Middle frontal gyrus (tissue), 1 donor: ENCODE data around the gene DUSP28.
"Not testable (repeated sequence)": the region's sequence is repeated elsewhere in the genome, so short reads cannot be mapped to it uniquely, and the experiment has no call there.

Experiments
- DNase-seq: peaks from one replicate; pipeline ENCODE4 v3.0.0-alpha.2; 2015; ENCODE audit warnings: low spot score; ENCODE audit errors: extremely low spot score

DUSP28 gene

DNA sequence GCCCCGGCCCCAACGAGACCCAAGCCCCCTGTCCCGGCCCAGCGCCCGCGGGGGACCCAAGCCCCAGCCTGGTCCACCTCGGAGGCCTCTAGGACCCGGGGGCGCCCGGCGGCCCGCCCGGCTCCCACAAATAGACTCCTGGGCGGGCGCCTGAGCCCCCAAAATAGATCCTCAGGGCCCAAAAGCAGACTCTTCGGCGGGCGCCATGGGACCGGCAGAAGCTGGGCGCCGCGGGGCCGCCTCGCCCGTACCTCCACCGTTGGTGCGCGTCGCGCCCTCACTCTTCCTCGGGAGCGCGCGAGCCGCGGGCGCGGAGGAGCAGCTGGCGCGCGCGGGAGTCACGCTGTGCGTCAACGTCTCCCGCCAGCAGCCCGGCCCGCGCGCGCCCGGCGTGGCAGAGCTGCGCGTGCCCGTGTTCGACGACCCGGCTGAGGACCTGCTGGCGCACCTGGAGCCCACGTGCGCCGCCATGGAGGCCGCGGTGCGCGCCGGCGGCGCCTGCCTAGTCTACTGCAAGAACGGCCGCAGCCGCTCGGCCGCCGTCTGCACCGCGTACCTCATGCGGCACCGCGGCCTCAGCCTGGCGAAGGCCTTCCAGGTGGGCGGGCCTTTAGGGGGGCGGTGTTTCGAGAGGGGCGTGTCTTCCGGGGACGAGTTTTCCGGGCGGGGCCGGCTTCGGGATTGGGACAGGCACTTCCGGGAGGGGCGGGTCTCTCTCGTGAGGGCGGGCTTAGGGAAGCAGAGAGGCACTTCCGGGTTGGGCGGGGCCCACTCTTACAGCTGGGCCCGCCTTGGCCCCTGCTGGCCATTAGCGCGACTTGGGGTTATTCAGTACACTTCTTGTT is 545 bp downstream of the DUSP28 start:
- peak; percentile 97 for DNase-seq

DNA sequence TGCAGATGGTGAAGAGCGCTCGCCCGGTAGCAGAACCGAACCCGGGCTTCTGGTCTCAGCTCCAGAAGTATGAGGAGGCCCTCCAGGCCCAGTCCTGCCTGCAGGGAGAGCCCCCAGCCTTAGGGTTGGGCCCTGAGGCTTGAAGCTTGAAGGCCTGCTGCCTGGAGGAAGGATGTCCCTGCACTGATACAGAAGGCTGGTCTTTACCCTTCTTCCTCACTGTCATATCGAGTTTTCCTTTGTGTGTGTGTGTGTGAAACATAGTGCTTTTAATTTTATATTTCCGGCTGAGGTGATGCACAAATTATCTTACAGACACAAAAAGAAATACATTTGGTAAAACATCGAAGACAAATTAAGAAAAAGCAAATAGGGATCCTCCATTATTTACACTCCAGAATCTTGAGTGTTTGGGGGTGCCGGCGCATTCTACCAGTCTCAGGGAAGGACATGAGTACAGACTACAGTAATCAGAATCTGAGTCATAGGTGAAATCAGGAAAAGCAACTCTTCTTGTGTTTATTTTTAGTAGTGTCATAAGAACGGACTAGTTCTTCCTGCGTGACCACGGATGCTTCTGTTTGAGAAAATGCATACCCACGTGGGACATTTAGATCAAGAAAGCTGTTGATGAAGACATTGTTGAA is 1.3 kb downstream of the DUSP28 start:
- no peak for DNase-seq

DNA sequence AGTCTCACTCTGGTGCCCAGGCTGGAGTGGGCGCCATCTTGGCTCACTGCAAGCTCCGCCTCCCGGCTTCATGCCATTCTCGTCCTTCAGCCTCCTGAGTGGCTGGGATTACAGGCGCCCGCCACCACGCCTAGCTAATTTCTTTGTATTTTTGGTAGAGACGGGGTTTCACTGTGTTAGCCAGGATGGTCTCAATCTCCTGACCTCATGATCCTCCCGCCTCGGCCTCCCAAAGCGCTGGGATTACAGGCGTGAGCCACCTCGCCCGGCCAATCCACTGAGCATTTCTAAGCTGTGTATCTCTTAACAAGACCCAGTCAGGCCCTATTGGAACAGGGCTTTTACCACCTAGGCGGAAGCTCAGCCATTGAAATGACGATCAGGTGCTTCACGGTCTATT is 3.1 kb downstream of the DUSP28 start:
- DNase-seq = not testable (repeated sequence)

- no peak for DNase-seq
Observed at GRCh38 chr2:240563951-240564560, 3.9 kb downstream of the DUSP28 start.

GRCh38 chr2:240564561-240565332 is 4.6 kb downstream of the DUSP28 start:
- DNase-seq = no peak

- DNase-seq = no peak
Observed at GRCh38 chr2:240565333-240566202, 5.4 kb downstream of the DUSP28 start.

DNA sequence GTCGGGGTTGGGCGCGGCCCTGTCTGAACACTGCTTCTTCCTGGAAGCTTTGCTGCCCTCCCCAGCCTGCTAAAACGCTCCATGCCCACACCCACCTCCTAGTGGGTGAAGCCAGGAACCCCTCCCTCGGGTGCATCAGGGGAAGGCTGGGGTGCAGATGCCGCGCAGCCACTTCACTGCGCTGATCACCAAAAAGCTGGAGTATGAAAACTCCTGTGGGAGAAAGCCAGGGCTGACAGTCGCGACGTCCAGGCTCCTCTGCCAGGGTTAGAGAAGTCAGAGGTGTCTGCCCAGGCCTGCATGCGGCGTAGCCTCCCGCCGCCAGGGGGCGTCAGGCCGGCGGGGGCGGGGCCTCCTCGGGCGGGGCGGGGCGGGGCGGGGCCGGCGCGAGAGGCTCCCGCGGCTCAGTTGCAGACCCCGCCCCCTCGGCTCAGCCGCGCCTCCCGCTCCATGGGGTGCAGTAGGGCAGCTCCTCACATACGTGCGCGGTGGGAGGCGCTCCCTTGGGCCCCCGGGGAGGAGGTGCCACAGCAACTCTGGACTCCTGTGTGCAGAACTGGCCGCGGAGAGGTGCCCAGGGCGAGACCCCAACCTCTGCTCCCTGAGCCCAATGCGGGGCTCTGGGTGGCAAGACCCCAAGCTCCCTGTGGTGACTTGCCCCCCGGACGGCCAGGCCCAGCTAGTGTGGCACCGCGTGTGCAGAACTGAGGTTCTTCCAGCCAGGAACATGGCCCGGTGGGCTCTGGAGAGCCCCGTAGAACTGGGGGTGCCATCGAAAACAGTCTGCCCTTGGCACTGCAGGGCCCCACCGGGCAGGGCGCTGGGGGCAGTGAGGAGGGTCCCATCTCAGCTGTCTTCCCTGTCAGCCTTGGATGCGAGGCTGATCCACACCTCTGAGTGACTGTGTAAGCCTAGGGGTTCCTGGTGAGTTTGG is 6.3 kb downstream of the DUSP28 start:
- peak; percentile 73 for DNase-seq

DNA sequence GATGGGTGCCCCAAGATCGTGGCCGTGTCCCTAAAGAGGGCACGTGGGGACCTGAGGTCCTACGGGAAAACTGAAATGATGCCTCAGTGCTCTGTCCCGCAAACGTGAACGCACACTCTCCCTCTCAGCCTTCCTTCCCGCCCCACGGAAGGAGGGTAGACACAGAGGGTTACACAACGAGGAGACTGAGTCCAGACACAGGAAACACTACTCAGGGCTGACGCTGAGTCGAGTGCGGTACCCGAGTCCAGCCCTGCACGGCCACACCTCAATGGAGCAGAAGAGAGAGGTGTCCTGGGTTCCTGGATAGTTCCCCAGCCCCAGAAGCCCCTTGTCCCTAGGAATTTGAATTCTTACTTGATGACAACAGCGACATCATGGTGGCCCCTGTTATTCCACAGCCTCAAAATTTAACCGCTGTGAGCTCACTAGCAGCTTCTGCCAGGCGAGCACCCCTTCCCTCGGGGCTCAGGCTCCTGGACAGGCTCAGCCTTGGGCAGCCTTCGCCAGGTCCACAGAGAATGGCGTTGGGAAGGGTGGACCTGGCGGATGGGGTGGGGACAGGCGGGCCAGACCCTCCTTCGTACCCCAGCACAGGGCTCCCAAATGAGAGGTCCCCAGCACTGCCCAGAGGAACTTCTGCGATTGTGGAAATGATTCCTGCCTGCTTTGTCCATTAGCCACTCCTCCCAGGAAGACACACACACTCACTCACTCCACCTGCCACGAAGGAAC is 7.1 kb downstream of the DUSP28 start:
- DNase-seq = no peak

DNA sequence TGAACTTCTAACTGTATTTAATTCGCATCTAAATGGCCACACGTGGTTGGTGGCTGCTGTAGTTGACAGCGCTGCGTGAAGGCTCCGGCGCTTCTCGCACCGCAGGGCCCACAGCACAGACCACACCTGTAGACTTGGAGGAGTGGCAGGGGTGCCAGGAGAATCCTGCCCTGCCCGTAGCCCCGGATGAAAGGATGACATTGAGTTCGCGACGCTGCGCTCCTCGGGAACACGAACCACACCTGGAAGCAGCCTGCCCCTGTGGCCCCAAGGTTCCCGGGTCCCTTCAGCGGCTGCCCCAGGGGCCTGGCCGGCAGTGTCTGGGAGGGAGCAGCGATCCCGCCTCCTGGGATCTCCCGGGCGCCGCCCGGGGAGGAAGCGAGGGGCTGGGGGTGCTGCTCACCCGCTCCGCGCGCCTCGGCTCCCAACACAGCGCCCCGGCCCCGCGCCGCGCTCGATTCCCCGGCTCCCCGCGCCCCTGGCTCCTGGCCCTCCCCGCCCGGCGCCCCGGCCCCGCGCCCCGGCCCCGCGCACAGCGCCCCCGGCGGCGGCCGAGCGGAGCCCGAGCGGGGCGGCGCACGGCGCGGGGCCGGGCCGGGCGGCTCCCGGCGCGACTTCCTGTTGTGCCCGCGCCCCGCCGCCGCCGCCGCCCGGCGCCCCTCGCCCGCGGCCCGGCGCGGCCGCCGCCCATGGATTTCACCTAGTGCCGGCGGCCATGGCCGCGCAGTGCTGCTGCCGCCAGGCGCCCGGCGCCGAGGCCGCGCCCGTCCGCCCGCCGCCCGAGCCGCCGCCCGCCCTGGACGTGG is 7.9 kb downstream of the DUSP28 start, which contains the start of gene RNPEPL1:
Gene RNPEPL1, plus strand, starts transcription at position 613 of the 806 bp plus-strand sequence. Its CDS starts 103 bp downstream, at position 716.
- DNase-seq = no peak

DNA sequence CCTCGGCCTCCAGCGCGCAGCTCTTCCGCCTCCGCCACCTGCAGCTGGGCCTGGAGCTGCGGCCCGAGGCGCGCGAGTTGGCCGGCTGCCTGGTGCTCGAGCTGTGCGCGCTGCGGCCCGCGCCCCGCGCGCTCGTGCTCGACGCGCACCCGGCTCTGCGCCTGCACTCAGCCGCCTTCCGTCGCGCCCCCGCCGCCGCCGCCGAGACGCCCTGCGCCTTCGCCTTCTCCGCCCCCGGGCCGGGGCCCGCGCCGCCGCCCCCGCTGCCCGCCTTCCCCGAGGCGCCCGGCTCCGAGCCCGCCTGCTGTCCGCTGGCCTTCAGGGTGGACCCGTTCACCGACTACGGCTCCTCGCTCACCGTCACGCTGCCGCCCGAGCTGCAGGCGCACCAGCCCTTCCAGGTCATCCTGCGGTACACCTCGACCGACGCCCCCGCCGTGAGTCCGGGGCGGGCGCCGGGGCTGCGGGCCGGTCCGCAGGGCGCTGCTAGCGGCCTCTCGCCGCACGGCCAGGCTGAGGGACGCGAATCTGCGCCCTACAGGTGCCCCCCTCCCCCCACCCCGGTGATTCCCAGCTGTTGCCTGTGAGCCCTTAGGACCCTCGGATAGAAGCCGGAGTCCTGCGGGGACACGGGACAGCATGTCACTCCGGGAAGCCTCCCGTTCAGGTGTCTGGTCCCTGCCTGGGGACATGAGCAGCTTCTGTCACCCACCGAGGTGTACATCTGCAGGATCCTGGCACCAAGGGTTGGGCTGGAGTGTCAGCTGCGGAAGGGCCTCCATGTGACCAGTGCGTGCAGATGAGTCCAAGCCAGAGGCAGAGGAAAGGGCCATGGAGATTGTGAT is 8.7 kb downstream of the DUSP28 start:
- peak; percentile 64 for DNase-seq

- DNase-seq = peak; percentile 26
Observed at GRCh38 chr2:240569523-240569997, 9.4 kb downstream of the DUSP28 start.

- DNase-seq = no peak
Observed at GRCh38 chr2:240569998-240570530, 9.9 kb downstream of the DUSP28 start.

DNA sequence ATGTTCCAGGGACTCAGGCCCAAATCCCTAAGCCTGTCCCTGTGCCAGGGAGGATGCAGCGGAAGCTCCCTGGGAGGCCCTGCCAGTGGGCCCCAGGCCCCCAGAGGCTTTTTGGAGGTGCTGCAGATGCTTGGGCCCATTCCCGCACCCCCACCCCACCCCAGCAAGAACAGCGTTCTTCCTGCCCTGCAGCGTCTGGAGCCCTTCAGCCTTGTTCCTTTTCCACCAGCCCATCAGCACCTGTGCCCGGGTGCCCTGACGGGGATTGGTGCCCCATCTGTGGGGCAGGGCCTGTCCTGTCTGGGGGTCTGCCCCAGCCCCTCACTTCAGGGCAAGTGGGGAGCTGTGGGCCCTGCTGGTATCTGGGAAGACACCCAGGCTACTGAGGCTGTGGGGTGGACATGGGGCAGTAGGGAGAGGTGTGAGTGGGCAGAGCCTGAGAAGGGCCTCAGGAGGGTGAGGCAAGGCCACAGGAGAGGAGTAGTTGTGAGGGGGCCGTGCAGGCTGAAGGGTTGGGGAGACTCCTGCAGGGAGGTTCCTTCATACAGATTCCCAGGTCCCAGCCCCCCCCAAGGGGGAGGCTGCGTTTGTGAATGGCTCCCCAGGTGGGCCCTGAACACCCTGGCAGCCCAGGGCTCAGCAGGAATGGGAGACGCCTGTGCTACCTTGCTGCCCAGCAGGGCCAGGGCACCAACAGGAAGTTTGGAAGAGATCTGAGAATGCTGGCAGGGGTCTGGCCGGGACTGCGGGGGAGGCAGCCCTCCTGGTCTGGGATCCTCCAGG is 10.6 kb downstream of the DUSP28 start:
- no peak for DNase-seq

DNA sequence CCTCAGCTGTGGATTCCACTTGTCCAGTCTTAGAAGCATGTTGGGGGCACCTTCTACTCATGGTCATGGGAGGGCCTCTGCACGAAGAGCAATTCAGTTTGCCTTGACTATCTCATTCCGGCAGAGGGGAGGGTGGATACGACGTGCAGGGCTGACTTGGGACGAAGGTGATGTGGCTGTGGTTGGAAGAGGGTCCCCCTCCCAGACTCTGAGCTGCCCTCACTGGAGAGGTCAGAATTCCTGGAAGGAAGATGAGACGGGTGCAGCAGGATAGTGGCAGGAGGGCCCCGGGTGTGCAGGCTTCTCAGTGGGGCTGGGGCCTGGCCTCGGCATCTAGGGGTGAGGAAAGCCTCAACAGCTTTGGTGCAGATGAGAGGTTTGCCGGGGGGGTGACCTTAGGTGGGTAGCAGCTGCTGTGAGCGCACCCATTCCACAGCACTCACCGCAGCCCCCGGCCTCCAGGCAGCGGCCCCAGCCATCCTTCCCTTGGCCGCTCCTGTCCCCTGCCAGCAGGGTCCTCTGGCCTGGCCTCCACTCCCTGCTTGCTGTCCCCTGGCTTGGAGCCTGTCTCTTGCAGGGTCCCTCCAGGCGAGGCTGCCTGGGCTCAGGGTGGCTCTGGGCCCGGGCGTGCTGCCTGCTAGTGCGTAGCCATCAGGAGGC is 11.3 kb downstream of the DUSP28 start:
- DNase-seq = no peak
